ENCODE results near the gene VWA7. TPM values are rescaled to one million over a fixed set of nuclear protein-coding genes. Genes with fewer than 3 reads are reported as not detected.

VWA7 gene
- total RNA-seq, 1 donor = 0.36 TPM

DNA sequence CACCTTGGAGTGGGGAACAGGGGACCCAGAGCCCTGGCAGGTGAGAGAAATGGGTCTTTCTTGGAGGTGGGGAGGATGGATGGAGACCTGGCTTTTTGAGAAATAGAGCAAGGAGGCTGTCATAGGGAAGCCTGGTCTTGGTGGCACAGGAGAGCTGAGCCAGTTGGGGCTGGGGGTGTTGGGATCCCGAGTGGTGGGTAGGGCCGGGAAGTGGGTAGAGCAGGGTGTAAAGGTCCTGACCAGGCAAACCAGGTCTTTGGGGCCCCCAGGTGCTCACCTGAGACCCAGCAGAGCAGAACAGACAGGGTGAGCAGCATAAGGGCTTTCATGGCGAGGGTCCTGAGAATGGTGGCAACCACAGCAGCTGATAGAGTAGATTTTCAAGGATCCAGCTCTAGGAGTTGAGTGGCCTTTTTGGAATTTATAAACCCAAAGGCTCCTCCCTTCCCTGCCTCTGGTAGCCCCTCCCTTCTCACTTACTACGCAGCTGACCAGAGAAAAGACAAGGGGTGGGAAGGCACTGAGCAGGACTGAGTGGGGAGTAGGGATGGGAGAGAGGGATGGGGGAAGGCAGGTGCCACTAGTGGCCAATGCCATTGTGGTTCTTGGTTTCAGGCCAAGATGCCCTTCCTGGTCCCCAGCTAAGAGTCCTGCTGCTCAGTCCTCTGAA lies 55.6 kb downstream of the VWA7 start, which contains the start of gene LY6G6C:
LY6G6C (minus strand) TSS at position 396 of the 670 bp plus-strand sequence; CDS start at position 329, 67 bp downstream.
- H3K27ac ChIP-seq (ENCODE audit: low read depth, low read length) = no peak within 1 kb of the TSS
- peaks cover 7% of the 10 kb centered on the region for H3K36me3 ChIP-seq (ENCODE audit: insufficient read depth, low read length)
- H2AFZ ChIP-seq (ENCODE audit: low read length) = no peak within 1 kb of the TSS
- H3K79me2 ChIP-seq (ENCODE audit: insufficient read depth, low read length) = no peaks in the 10 kb centered on the region
- no peaks in the 10 kb centered on the region for H3K9me3 ChIP-seq (ENCODE audit: low read depth, low read length)
- peak; percentile 59 for DNase-seq (ENCODE audit: insufficient read length, low spot score, missing footprints)
- H3K4me1 ChIP-seq (ENCODE audit: insufficient read depth, low read length) = no peaks in the 10 kb centered on the region
- no peak within 1 kb of the TSS for H3K4me2 ChIP-seq (ENCODE audit: insufficient read depth, low read length)
- TF ChIP-seq, protein P1, sequence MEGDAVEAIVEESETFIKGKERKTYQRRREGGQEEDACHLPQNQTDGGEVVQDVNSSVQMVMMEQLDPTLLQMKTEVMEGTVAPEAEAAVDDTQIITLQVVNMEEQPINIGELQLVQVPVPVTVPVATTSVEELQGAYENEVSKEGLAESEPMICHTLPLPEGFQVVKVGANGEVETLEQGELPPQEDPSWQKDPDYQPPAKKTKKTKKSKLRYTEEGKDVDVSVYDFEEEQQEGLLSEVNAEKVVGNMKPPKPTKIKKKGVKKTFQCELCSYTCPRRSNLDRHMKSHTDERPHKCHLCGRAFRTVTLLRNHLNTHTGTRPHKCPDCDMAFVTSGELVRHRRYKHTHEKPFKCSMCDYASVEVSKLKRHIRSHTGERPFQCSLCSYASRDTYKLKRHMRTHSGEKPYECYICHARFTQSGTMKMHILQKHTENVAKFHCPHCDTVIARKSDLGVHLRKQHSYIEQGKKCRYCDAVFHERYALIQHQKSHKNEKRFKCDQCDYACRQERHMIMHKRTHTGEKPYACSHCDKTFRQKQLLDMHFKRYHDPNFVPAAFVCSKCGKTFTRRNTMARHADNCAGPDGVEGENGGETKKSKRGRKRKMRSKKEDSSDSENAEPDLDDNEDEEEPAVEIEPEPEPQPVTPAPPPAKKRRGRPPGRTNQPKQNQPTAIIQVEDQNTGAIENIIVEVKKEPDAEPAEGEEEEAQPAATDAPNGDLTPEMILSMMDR (IDR thresholded peaks at IDR 0.05; ENCODE audit: extremely low read depth, low read depth, low read length) = no peak
- no peaks in the 10 kb centered on the region for H3K27me3 ChIP-seq (ENCODE audit: insufficient read depth, low read length)
- H4K20me1 ChIP-seq (ENCODE audit: insufficient read depth, low read length) = no peaks in the 10 kb centered on the region
- no peak within 1 kb of the TSS for H3K4me3 ChIP-seq (ENCODE audit: insufficient read depth, low read length)

DNA sequence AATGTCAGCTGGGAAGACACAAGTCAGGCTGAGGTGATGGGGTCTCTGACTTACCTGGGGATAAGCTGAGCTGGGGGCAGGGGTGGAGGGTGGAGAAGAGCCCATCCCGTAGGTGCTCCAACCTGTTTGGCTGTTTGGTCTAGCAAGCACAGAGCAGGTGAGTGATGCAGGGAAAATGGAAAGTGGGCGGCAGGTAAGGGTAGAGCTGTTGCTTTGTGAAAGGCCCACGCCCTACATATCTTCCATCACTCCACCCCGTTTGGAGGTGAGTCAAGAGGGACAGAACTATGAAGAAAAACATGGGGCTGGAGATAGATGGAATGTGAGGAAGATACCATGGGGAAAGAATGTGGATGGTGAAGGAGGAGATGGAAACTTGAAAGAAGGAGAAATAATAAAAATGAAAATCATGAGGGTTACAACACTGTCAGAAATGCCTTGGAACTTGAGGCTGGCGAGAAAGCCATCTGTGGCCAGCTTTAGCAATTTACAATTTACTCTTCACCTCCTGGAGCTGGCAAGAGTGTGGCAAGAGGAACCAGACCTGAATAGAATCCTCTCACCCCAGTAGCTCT lies 56.8 kb downstream of the VWA7 start:
- H3K79me2 ChIP-seq (ENCODE audit: insufficient read depth, low read length) = no peaks in the 10 kb centered on the region
- H3K4me3 ChIP-seq (ENCODE audit: insufficient read depth, low read length) = no peak overlapping the region
- no peak overlapping the region for H2AFZ ChIP-seq (ENCODE audit: low read length)
- no peaks in the 10 kb centered on the region for H3K36me3 ChIP-seq (ENCODE audit: insufficient read depth, low read length)
- no peaks in the 10 kb centered on the region for H3K9me3 ChIP-seq (ENCODE audit: low read depth, low read length)
- H4K20me1 ChIP-seq (ENCODE audit: insufficient read depth, low read length) = no peaks in the 10 kb centered on the region
- DNase-seq (ENCODE audit: insufficient read length, low spot score, missing footprints) = no peak
- no peaks in the 10 kb centered on the region for H3K4me1 ChIP-seq (ENCODE audit: insufficient read depth, low read length)
- TF ChIP-seq, protein P1 (IDR thresholded peaks at IDR 0.05; ENCODE audit: extremely low read depth, low read depth, low read length) = no peak
- H3K4me2 ChIP-seq (ENCODE audit: insufficient read depth, low read length) = no peak overlapping the region
- H3K27ac ChIP-seq (ENCODE audit: low read depth, low read length) = no peak overlapping the region
- H3K27me3 ChIP-seq (ENCODE audit: insufficient read depth, low read length) = no peaks in the 10 kb centered on the region

DNA sequence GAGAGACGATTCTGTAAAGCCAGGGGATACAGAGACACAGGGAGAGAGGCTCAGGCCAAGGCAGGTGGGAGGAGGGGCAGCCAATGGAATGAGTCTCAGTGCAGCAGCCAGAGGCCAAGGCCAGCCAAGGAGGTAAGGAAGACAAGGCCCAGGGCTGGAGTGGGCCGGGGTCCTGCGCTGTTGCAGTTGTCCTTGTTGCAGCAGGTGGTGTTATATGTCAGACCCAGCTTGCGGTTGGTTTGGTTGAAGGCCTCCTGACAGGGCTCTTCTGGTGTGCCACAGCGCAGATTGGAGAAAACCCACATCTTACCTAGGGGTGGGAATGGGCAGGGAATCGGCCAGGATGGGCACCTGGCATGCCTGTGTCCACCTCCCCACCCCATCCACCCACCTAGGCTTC lies 58.1 kb downstream of the VWA7 start:
- no peaks in the 10 kb centered on the region for H3K9me3 ChIP-seq (ENCODE audit: low read depth, low read length)
- TF ChIP-seq, protein P1 (IDR thresholded peaks at IDR 0.05; ENCODE audit: extremely low read depth, low read depth, low read length) = no peak
- H3K4me1 ChIP-seq (ENCODE audit: insufficient read depth, low read length) = no peaks in the 10 kb centered on the region
- H3K4me2 ChIP-seq (ENCODE audit: insufficient read depth, low read length) = no peak overlapping the region
- peaks cover 5% of the 10 kb centered on the region for H3K27me3 ChIP-seq (ENCODE audit: insufficient read depth, low read length)
- H2AFZ ChIP-seq (ENCODE audit: low read length) = no peak overlapping the region
- H3K36me3 ChIP-seq (ENCODE audit: insufficient read depth, low read length) = no peaks in the 10 kb centered on the region
- H3K79me2 ChIP-seq (ENCODE audit: insufficient read depth, low read length) = no peaks in the 10 kb centered on the region
- H3K4me3 ChIP-seq (ENCODE audit: insufficient read depth, low read length) = no peak overlapping the region
- DNase-seq (ENCODE audit: insufficient read length, low spot score, missing footprints) = no peak
- H3K27ac ChIP-seq (ENCODE audit: low read depth, low read length) = no peak overlapping the region
- H4K20me1 ChIP-seq (ENCODE audit: insufficient read depth, low read length) = no peaks in the 10 kb centered on the region

DNA sequence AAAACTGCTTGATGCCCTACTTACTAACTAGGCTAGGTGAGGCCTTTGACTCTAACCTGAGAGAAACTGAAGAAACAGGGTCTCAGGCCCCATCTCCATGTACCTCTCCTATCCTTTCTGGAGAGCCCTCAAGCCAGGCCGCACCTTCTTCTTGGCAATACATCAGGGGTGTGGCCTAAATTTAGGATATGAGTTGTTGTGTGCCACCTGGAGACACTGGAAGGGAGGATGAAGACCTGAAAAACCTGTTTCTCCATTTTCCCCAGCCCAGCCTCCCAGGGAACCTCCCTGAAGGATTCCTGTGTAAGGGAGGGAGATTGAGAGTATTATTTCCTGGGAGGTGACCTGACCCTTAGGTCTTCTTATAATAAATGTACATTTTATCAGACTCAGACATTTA lies 58.9 kb downstream of the VWA7 start:
- H4K20me1 ChIP-seq (ENCODE audit: insufficient read depth, low read length) = no peaks in the 10 kb centered on the region
- no peak overlapping the region for H3K27ac ChIP-seq (ENCODE audit: low read depth, low read length)
- TF ChIP-seq, protein P1 (IDR thresholded peaks at IDR 0.05; ENCODE audit: extremely low read depth, low read depth, low read length) = no peak
- H3K9me3 ChIP-seq (ENCODE audit: low read depth, low read length) = no peaks in the 10 kb centered on the region
- no peak for DNase-seq (ENCODE audit: insufficient read length, low spot score, missing footprints)
- no peak overlapping the region for H3K4me2 ChIP-seq (ENCODE audit: insufficient read depth, low read length)
- no peaks in the 10 kb centered on the region for H3K36me3 ChIP-seq (ENCODE audit: insufficient read depth, low read length)
- H3K79me2 ChIP-seq (ENCODE audit: insufficient read depth, low read length) = no peaks in the 10 kb centered on the region
- H3K27me3 ChIP-seq (ENCODE audit: insufficient read depth, low read length) = peaks cover 6% of the 10 kb centered on the region
- H3K4me1 ChIP-seq (ENCODE audit: insufficient read depth, low read length) = no peaks in the 10 kb centered on the region
- no peak overlapping the region for H3K4me3 ChIP-seq (ENCODE audit: insufficient read depth, low read length)
- H2AFZ ChIP-seq (ENCODE audit: low read length) = no peak overlapping the region

Data from osteoblast (primary cell).